ENCODE results near the gene ACER1. TPM values are rescaled to one million over a fixed set of nuclear protein-coding genes. Genes with fewer than 3 reads are reported as not detected.

Gene ACER1
- total and polyA plus RNA-seq, 10 of the 15 experiments (the other 5 are each of a cell fraction or from before 2014, with no cell fraction given), result not detected

DNA sequence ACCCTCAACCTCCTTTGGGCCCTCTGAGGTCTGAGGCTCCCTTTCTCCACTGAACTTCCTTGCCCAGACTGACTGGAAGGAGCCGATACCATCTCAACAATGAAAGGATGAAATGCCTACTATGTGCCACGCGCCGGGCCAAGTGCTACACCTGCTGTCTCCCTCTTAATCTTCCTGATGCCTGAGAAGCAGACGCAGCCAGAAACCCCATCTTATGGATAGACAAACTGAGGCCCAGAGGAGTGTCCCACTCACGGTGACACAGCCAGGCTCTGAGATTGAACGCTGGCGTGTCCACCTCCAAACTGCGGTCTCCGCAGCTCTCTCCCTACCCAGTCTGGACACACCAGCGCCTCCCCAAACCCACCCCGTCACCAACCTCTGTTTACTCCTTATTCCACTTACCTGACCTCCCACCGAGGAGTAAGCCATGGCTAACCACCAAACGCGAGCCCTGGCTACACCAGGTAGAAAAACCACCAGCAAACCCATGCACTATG, 74.5 kb downstream of the ACER1 start:
- ChIA-PET RAD21 (ENCODE audit: unreplicated experiment) (interaction anchor here (0.7 kb wide), 1 partner anchor 73 kb away, joined by 4 read pairs; no protein-coding TSS in a partner anchor), SMC1A (ENCODE audit: uncharacterized antibody, unreplicated experiment) (interaction anchor here (0.6 to 1.3 kb wide), 3 partner anchors 24 to 212 kb away, joined by 3 read pairs; no protein-coding TSS in a partner anchor), CTCF (interaction anchor here (1.0 kb wide), 1 partner anchor 40 kb away, joined by 5 read pairs; no protein-coding TSS in a partner anchor), POLR2A (no interaction called here)
- Histone ChIP-seq H3K4me3 (no peak overlapping the region), H3K79me2 (ENCODE audit: control insufficient read depth, insufficient read depth, low read length) (peaks cover 14% of the 10 kb centered on the region), H3K9ac (ENCODE audit: control insufficient read depth, insufficient read depth, low read length) (no peak overlapping the region), H3K4me2 (ENCODE audit: control insufficient read depth, insufficient read depth) (peak overlapping the region; percentile 36; the same call in 1 of the 2 replicates), H4K20me1 (ENCODE audit: control insufficient read depth, insufficient read depth) (no peaks in the 10 kb centered on the region), H2AFZ (ENCODE audit: control insufficient read depth, low read depth, low read length) (no peak overlapping the region), H3K36me3 (ENCODE audit: control insufficient read depth in 2 of 2, insufficient read depth in 2 of 2, low read length in 1 of 2) (peaks cover 12 to 35% of the 10 kb centered on the region in 2 experiments), H3K4me1 (ENCODE audit: control insufficient read depth, insufficient read depth, low read length) (peaks cover 22% of the 10 kb centered on the region), H3K27me3 (replicated peaks in 1 of 2; ENCODE audit: control insufficient read depth in 2 of 2, insufficient read depth in 2 of 2, low read length in 1 of 2) (no peaks in the 10 kb centered on the region; a peak in 1 of 4 replicates), H3K9me3 (replicated peaks; ENCODE audit: control insufficient read depth, insufficient read depth, low read length) (peaks cover 2% of the 10 kb centered on the region; the same call in 1 of the 3 replicates), H3K27ac (ENCODE audit: control insufficient read depth, insufficient read depth) (peak overlapping the region; percentile 57; the same call in 1 of the 2 replicates)
- ATAC-seq, result no peak
- BruUV-seq (replicated peaks), result no TSS peak
- in situ Hi-C loops (cut with MboI) (no loop called here), intact Hi-C loops (cut with micrococcal nuclease; ENCODE audit: unreplicated experiment) (no loop called here)
- TF ChIP-seq CHD1 (IDR thresholded peaks at IDR 0.05; ENCODE audit: low read depth, low read length), result no peak
- no peak for TF ChIP-seq PBX3 (IDR thresholded peaks at IDR 0.05; ENCODE audit: insufficient replicate concordance, low read depth, low read length)
- TF ChIP-seq REST (IDR thresholded peaks at IDR 0.05; ENCODE audit: low read depth, low read length), result no peak
- no peak for TF ChIP-seq RB1 (IDR thresholded peaks at IDR 0.05; ENCODE audit: borderline replicate concordance)
- no peak for TF ChIP-seq TARDBP (IDR thresholded peaks at IDR 0.05; ENCODE audit: borderline replicate concordance)
- no peak for TF ChIP-seq PKNOX1 (IDR thresholded peaks at IDR 0.05)
- no peak for FAIRE-seq
- DNase-seq (ENCODE audit: low read depth, low spot score), result no peak
- WGBS (ENCODE audit: insufficient coverage, insufficient replicate concordance, low lambda C conversion rate, missing lambda C conversion rate), result over 99% methylated on average over 15 of the region's 15 CpGs

Other genes with a start within 250 kb of the ACER1 start
Only the 7 nearest of the 14 such genes appear.
- gene MLLT1, start 53.6 kb downstream of the ACER1 start, total RNA-seq (2014; rRNA removed), result 8.3 and 9.3 TPM in 2 replicates
- 8.2 and 11.4 TPM in 2 replicates for gene MLLT1, start 53.6 kb downstream of the ACER1 start, total RNA-seq (2014; rRNA removed; fragmentation: Illumina TruSeq; extraction: Trizol)
- 58.4 and 61.1 TPM in 2 replicates for gene MLLT1, start 53.6 kb downstream of the ACER1 start, total RNA-seq (2021)
- 4.5 and 8.7 TPM in 2 replicates for gene MLLT1, start 53.6 kb downstream of the ACER1 start, polyA plus RNA-seq (2011; rRNA removed)
- gene MLLT1, start 53.6 kb downstream of the ACER1 start, polyA plus RNA-seq (2014; fragmentation: Illumina TruSeq; extraction: Trizol), result 5.3 and 12.8 TPM in 2 replicates
- under 1 TPM; 0.16 to 0.88 TPM for gene MLLT1, start 53.6 kb downstream of the ACER1 start, polyA plus RNA-seq (2014; fragmentation: Nextera tagmentation; extraction: Ambion mirVana)
- gene MLLT1, start 53.6 kb downstream of the ACER1 start, polyA plus RNA-seq (2014; rRNA removed), result 27.5 and 34.4 TPM in 2 replicates
- gene MLLT1, start 53.6 kb downstream of the ACER1 start, polyA plus RNA-seq (2016; fragmentation: Nextera tagmentation; extraction: Ambion mirVana), result 1 to 10 TPM; 6.5 to 7.4 TPM
- gene CLPP, start 27.9 kb upstream of the ACER1 start, total RNA-seq (2014; rRNA removed), result 138 and 162 TPM in 2 replicates
- gene CLPP, start 27.9 kb upstream of the ACER1 start, total RNA-seq (2014; rRNA removed; fragmentation: Illumina TruSeq; extraction: Trizol), result 57.1 and 62.7 TPM in 2 replicates
- 137 and 151 TPM in 2 replicates for gene CLPP, start 27.9 kb upstream of the ACER1 start, total RNA-seq (2021)
- gene CLPP, start 27.9 kb upstream of the ACER1 start, polyA plus RNA-seq (2011; rRNA removed), result 37.8 and 89.2 TPM in 2 replicates
- 7.4 and 37.6 TPM in 2 replicates for gene CLPP, start 27.9 kb upstream of the ACER1 start, polyA plus RNA-seq (2014; fragmentation: Illumina TruSeq; extraction: Trizol)
- gene CLPP, start 27.9 kb upstream of the ACER1 start, polyA plus RNA-seq (2014; fragmentation: Nextera tagmentation; extraction: Ambion mirVana), result 1 to 10 TPM; 4.6 to 9.8 TPM
- 157 and 176 TPM in 2 replicates for gene CLPP, start 27.9 kb upstream of the ACER1 start, polyA plus RNA-seq (2014; rRNA removed)
- gene CLPP, start 27.9 kb upstream of the ACER1 start, polyA plus RNA-seq (2016; fragmentation: Nextera tagmentation; extraction: Ambion mirVana), result 100 to 1,000 TPM; 157 to 170 TPM
- 57.7 and 64.9 TPM in 2 replicates for gene ALKBH7, start 39.2 kb upstream of the ACER1 start, total RNA-seq (2014; rRNA removed)
- 11.8 and 15.1 TPM in 2 replicates for gene ALKBH7, start 39.2 kb upstream of the ACER1 start, total RNA-seq (2014; rRNA removed; fragmentation: Illumina TruSeq; extraction: Trizol)
- gene ALKBH7, start 39.2 kb upstream of the ACER1 start, total RNA-seq (2021), result 82.5 and 89.6 TPM in 2 replicates
- 10.9 and 22.9 TPM in 2 replicates for gene ALKBH7, start 39.2 kb upstream of the ACER1 start, polyA plus RNA-seq (2011; rRNA removed)
- 0.98 and 7.0 TPM in 2 replicates for gene ALKBH7, start 39.2 kb upstream of the ACER1 start, polyA plus RNA-seq (2014; fragmentation: Illumina TruSeq; extraction: Trizol)
- 1 to 10 TPM in 1 of 2 experiments, under 1 TPM in 1; 0.31 to 5.8 TPM for gene ALKBH7, start 39.2 kb upstream of the ACER1 start, polyA plus RNA-seq (2014; fragmentation: Nextera tagmentation; extraction: Ambion mirVana)
- gene ALKBH7, start 39.2 kb upstream of the ACER1 start, polyA plus RNA-seq (2014; rRNA removed), result 58.7 and 69.6 TPM in 2 replicates
- gene ALKBH7, start 39.2 kb upstream of the ACER1 start, polyA plus RNA-seq (2016; fragmentation: Nextera tagmentation; extraction: Ambion mirVana), result 10 to 100 TPM; 52.3 to 63.6 TPM
- 0.79 and 1.0 TPM in 2 replicates for gene PSPN, start 42.3 kb upstream of the ACER1 start, total RNA-seq (2014; rRNA removed)
- gene PSPN, start 42.3 kb upstream of the ACER1 start, total RNA-seq (2014; rRNA removed; fragmentation: Illumina TruSeq; extraction: Trizol), result 0.67 and 0.83 TPM in 2 replicates
- gene PSPN, start 42.3 kb upstream of the ACER1 start, total RNA-seq (2021), result 1.1 and 1.2 TPM in 2 replicates
- gene PSPN, start 42.3 kb upstream of the ACER1 start, polyA plus RNA-seq (2011; rRNA removed), result 0.50 and 0.84 TPM in 2 replicates
- 0.41 and 0.65 TPM in 2 replicates for gene PSPN, start 42.3 kb upstream of the ACER1 start, polyA plus RNA-seq (2014; fragmentation: Illumina TruSeq; extraction: Trizol)
- under 1 TPM; 0.27 to 0.47 TPM for gene PSPN, start 42.3 kb upstream of the ACER1 start, polyA plus RNA-seq (2014; fragmentation: Nextera tagmentation; extraction: Ambion mirVana)
- 0.58 and 0.81 TPM in 2 replicates for gene PSPN, start 42.3 kb upstream of the ACER1 start, polyA plus RNA-seq (2014; rRNA removed)
- gene PSPN, start 42.3 kb upstream of the ACER1 start, polyA plus RNA-seq (2016; fragmentation: Nextera tagmentation; extraction: Ambion mirVana), result 1 to 10 TPM in 1 of 2 experiments, under 1 TPM in 1; 0.57 to 1.2 TPM
- gene GTF2F1, start 59.6 kb upstream of the ACER1 start, total RNA-seq (2014; rRNA removed), result 42.7 and 45.0 TPM in 2 replicates
- gene GTF2F1, start 59.6 kb upstream of the ACER1 start, total RNA-seq (2014; rRNA removed; fragmentation: Illumina TruSeq; extraction: Trizol), result 55.4 and 57.3 TPM in 2 replicates
- gene GTF2F1, start 59.6 kb upstream of the ACER1 start, total RNA-seq (2021), result 57.8 and 61.7 TPM in 2 replicates
- gene GTF2F1, start 59.6 kb upstream of the ACER1 start, polyA plus RNA-seq (2011; rRNA removed), result 39.6 and 50.4 TPM in 2 replicates
- 29.6 and 53.1 TPM in 2 replicates for gene GTF2F1, start 59.6 kb upstream of the ACER1 start, polyA plus RNA-seq (2014; fragmentation: Illumina TruSeq; extraction: Trizol)
- gene GTF2F1, start 59.6 kb upstream of the ACER1 start, polyA plus RNA-seq (2014; fragmentation: Nextera tagmentation; extraction: Ambion mirVana), result 1 to 10 TPM; 4.5 to 8.7 TPM
- gene GTF2F1, start 59.6 kb upstream of the ACER1 start, polyA plus RNA-seq (2014; rRNA removed), result 55.1 and 61.3 TPM in 2 replicates
- 10 to 100 TPM; 39.2 to 46.7 TPM for gene GTF2F1, start 59.6 kb upstream of the ACER1 start, polyA plus RNA-seq (2016; fragmentation: Nextera tagmentation; extraction: Ambion mirVana)
- 111 and 121 TPM in 2 replicates for gene KHSRP, start 91.2 kb upstream of the ACER1 start, total RNA-seq (2014; rRNA removed)
- 71.8 and 79.8 TPM in 2 replicates for gene KHSRP, start 91.2 kb upstream of the ACER1 start, total RNA-seq (2014; rRNA removed; fragmentation: Illumina TruSeq; extraction: Trizol)
- 411 and 440 TPM in 2 replicates for gene KHSRP, start 91.2 kb upstream of the ACER1 start, total RNA-seq (2021)
- gene KHSRP, start 91.2 kb upstream of the ACER1 start, polyA plus RNA-seq (2011; rRNA removed), result 71.1 and 84.3 TPM in 2 replicates
- 118 and 142 TPM in 2 replicates for gene KHSRP, start 91.2 kb upstream of the ACER1 start, polyA plus RNA-seq (2014; fragmentation: Illumina TruSeq; extraction: Trizol)
- 1 to 10 TPM; 4.8 to 6.4 TPM for gene KHSRP, start 91.2 kb upstream of the ACER1 start, polyA plus RNA-seq (2014; fragmentation: Nextera tagmentation; extraction: Ambion mirVana)
- gene KHSRP, start 91.2 kb upstream of the ACER1 start, polyA plus RNA-seq (2014; rRNA removed), result 229 and 318 TPM in 2 replicates
- 10 to 100 TPM; 38.5 to 40.1 TPM for gene KHSRP, start 91.2 kb upstream of the ACER1 start, polyA plus RNA-seq (2016; fragmentation: Nextera tagmentation; extraction: Ambion mirVana)
- 0.23 and 0.27 TPM in 2 replicates for gene SLC25A41, start 100.2 kb upstream of the ACER1 start, total RNA-seq (2014; rRNA removed)
- 0.49 and 0.55 TPM in 2 replicates for gene SLC25A41, start 100.2 kb upstream of the ACER1 start, total RNA-seq (2014; rRNA removed; fragmentation: Illumina TruSeq; extraction: Trizol)
- gene SLC25A41, start 100.2 kb upstream of the ACER1 start, total RNA-seq (2021), result 1.0 and 1.2 TPM in 2 replicates
- gene SLC25A41, start 100.2 kb upstream of the ACER1 start, polyA plus RNA-seq (2011; rRNA removed), result 0.45 and 0.99 TPM in 2 replicates
- gene SLC25A41, start 100.2 kb upstream of the ACER1 start, polyA plus RNA-seq (2014; fragmentation: Illumina TruSeq; extraction: Trizol), result 0.24 TPM in 1 of 2 replicates, not detected in the other
- gene SLC25A41, start 100.2 kb upstream of the ACER1 start, polyA plus RNA-seq (2014; fragmentation: Nextera tagmentation; extraction: Ambion mirVana), result not detected
- 0.73 and 1.4 TPM in 2 replicates for gene SLC25A41, start 100.2 kb upstream of the ACER1 start, polyA plus RNA-seq (2014; rRNA removed)
- gene SLC25A41, start 100.2 kb upstream of the ACER1 start, polyA plus RNA-seq (2016; fragmentation: Nextera tagmentation; extraction: Ambion mirVana), result under 1 TPM; 0.30 to 0.37 TPM